Thoracic aorta (tissue), 2 donors: Measurements from ENCODE around the gene PROCR. TPM values are rescaled to one million over a fixed set of nuclear protein-coding genes. Genes with fewer than 3 reads are reported as not detected.

ENCODE experiments used
- total RNA-seq, 2 donors: library from RNA; depleted of rRNA; stranded (reverse); fragments of >200 nt; gene quantifications; one replicate each; pipeline versions ENCODE4 v1.1.0 to v1.2.3, GENCODE V29; 2016

The PROCR gene
- total RNA-seq, 2 donors from 2014 or later, result 66.9 to 74.7 TPM

Other genes with a start within 250 kb of the PROCR start
- gene GSS, start 216.3 kb upstream of the PROCR start, total RNA-seq, result 10 to 100 TPM; 36.5 to 40.5 TPM
- under 1 TPM; 0.14 to 0.27 TPM for gene MYH7B, start 216.2 kb upstream of the PROCR start, total RNA-seq
- 10 to 100 TPM; 65.8 to 73.6 TPM for gene TRPC4AP, start 79.3 kb upstream of the PROCR start, total RNA-seq
- 10 to 100 TPM; 24.6 to 25.3 TPM for gene EDEM2, start 24.7 kb upstream of the PROCR start, total RNA-seq
- under 1 TPM; 0.27 to 0.71 TPM for gene MMP24, start 54.6 kb downstream of the PROCR start, total RNA-seq
- gene MMP24OS, start 106.0 kb downstream of the PROCR start, total RNA-seq, result 10 to 100 TPM; 38.1 to 38.3 TPM
- 10 to 100 TPM; 46.2 to 76.6 TPM for gene EIF6, start 112.7 kb downstream of the PROCR start, total RNA-seq
- gene FAM83C, start 120.4 kb downstream of the PROCR start, total RNA-seq, result not detected
- gene UQCC1, start 239.9 kb downstream of the PROCR start, total RNA-seq, result 10 to 100 TPM; 32.7 to 38.0 TPM